HG03558 (cell line): ENCODE data around the gene UBXN1.

Experiments used
- ATAC-seq: cut with Tn5 transposase; IDR thresholded peaks from one replicate; pipeline ENCODE4 v1.9.1; 2021; ENCODE audit warnings: moderate number of reproducible peaks; ENCODE audit not compliant: unreplicated experiment; ENCODE audit errors: extremely low read depth

UBXN1 gene

GRCh38 chr11:62647609-62648005 is 31.3 kb downstream of the UBXN1 start:
- no peak for ATAC-seq

DNA sequence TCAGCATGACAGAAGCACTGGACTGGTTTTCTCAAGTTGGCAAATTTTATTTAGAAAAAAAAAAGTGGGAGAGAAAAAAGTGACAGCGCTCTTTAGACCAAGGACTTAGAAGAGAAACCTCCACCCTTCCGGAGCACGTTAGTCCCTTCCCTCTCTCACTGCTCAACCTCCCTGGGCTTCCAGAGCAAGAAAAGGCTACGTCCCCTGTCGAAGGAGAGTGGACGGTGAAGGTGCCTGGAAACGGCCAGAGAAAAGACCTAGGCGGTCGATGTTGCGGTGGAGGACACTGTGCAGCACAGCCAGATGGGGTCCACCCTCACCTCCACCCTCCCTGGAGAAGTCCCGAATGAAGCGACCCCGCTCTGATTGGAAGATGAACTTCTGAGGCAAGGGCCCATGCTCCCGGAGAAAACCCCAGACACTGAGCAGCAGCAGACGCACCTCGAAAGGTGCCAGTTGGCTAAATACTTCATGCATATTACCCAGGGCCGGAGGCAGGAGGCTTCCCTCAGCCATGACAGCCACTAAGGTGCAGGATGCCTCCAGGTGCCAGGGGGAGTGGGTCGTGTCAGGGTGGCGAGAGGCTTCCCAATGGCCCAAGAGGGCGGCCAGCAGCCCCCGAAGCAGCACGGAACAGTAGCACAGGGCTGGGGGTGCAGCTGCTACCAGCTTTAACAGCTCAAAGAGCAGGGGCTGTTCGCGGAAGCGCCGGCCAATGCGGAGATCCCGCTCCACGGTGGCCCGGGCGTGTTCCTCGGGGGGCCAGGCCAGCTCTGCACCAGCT is 31.9 kb downstream of the UBXN1 start:
- ATAC-seq, result no peak

GRCh38 chr11:62645946-62646824 is 32.7 kb downstream of the UBXN1 start, which contains the start of gene GANAB:
Gene GANAB (minus strand): TSS chr11:62646613. CDS start chr11:62646599, 14 bp downstream.
- peak; percentile 84 for ATAC-seq

DNA sequence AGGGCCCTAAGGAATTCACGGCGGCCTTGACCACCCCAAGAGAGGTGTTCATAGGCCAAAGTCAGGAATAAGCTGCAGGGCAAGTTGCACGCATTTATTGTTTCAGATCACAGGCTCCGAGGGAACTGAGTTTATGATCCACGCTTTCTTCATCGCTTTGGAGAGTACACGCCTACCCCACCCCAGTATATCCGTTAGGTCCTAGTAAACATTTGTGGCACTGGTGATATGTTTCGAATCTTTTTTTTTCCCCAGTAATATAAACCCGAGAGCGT is 33.3 kb downstream of the UBXN1 start:
- no peak for ATAC-seq

DNA sequence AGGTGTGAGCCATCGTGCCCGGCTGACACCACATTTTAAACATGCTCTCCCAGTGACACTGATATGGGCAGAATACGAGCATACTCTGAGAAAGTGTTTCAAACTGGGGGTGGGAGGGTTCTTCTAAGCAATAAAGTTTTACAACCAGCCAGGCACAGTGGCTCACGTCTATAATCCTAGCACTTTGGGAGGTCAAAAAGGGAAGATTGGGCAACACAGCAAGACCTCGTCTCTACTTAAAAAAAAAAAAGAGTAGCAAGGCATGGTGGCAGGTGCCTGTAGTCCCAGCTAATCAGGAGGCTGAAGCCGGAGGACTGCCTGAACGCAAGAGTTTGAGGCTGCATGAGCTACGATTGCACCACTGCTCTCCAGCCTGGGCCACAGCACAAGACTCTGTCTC is 34.7 kb downstream of the UBXN1 start:
- no peak for ATAC-seq

DNA sequence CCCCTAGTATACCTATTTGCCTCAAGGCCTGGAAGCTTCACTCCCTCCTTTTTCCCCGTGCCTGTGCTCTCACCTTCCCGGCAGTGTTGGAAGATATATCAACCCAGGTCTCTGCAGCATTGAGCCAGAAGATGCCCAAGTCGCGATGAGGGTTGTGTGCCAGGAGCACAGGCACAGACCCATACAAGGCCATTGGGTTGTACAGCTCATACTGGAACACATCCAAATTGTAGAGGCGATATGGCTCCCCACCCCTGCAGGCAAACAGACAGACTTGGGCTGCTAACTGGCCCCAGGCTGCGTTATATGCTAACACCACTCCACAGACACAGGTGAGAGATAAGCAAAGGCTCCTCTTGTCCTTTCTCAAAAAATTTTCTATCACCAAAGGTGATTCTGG is 46.4 kb downstream of the UBXN1 start:
- ATAC-seq, result no peak

GRCh38 chr11:62627713-62628112 is 51.2 kb downstream of the UBXN1 start:
- no peak for ATAC-seq
